GM03348 (cell line): Measurements from ENCODE around the gene INSYN1.
"Not testable (repeated sequence)": the region's sequence is repeated elsewhere in the genome, so short reads cannot be mapped to it uniquely, and the experiment has no call there.

ENCODE experiments used
- DNase-seq: peaks from one replicate; pipeline ENCODE4 v3.0.0; 2012; ENCODE audit warnings: low spot score

The INSYN1 gene

GRCh38 chr15:73711526-73711925, 41.6 kb downstream of the INSYN1 start:
- DNase-seq, result no peak

- no peak for DNase-seq
Observed at GRCh38 chr15:73710321-73710720, 42.8 kb downstream of the INSYN1 start.

GRCh38 chr15:73709686-73710085, 43.5 kb downstream of the INSYN1 start:
- DNase-seq, result no peak

- no peak for DNase-seq
Observed at GRCh38 chr15:73709241-73709640, 43.9 kb downstream of the INSYN1 start.

- DNase-seq, result no peak
Observed at GRCh38 chr15:73708691-73709090, 44.5 kb downstream of the INSYN1 start.

- peak; percentile 83 for DNase-seq
Observed at GRCh38 chr15:73704869-73705645, 48.1 kb downstream of the INSYN1 start.

GRCh38 chr15:73704142-73704868, 48.8 kb downstream of the INSYN1 start:
- not testable (repeated sequence) for DNase-seq

- not testable (repeated sequence) for DNase-seq
Observed at GRCh38 chr15:73703601-73704000, 49.5 kb downstream of the INSYN1 start.

GRCh38 chr15:73702311-73703239, 50.6 kb downstream of the INSYN1 start:
- DNase-seq, result not testable (repeated sequence)

GRCh38 chr15:73700041-73700842, 52.9 kb downstream of the INSYN1 start:
- DNase-seq, result peak; percentile 83

- no peak for DNase-seq
Observed at GRCh38 chr15:73699249-73700040, 53.7 kb downstream of the INSYN1 start.

GRCh38 chr15:73697033-73697467, 56.1 kb downstream of the INSYN1 start:
- DNase-seq, result peak; percentile 90

GRCh38 chr15:73696641-73697001, 56.5 kb downstream of the INSYN1 start:
- DNase-seq, result no peak

- no peak for DNase-seq
Observed at GRCh38 chr15:73695773-73696640, 57.1 kb downstream of the INSYN1 start.

GRCh38 chr15:73694419-73694818, 58.7 kb downstream of the INSYN1 start:
- DNase-seq, result peak; percentile 32

- peak; percentile 81 for DNase-seq
Observed at GRCh38 chr15:73691396-73691795, 61.8 kb downstream of the INSYN1 start.

- no peak for DNase-seq
Observed at GRCh38 chr15:73688455-73688854, 64.7 kb downstream of the INSYN1 start.

GRCh38 chr15:73687351-73687750, 65.8 kb downstream of the INSYN1 start:
- DNase-seq, result no peak

- DNase-seq, result peak; percentile 81
Observed at GRCh38 chr15:73686781-73687256, 66.3 kb downstream of the INSYN1 start.
